ENCODE measurements around the gene RPL41.

Gene RPL41

DNA sequence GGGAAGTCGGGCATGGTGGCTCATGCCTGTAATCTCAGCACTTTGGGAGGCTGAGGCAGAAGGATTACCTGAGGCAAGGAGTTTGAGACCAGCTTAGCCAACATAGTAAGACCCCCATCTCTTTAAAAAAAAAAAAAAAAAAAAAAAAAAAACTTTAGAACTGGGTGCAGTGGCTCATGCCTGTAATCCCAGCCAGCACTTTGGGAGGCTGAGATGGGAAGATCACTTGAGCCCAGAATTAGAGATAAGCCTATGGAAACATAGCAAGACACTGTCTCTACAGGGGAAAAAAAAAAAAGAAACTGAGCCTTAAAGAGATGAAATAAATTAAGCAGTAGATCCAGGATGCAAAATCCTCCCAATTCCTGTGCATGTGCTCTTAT, 13.8 kb upstream of the RPL41 start:
- no peak overlapping the region for H3K4me3 ChIP-seq (ENCODE audit: low read depth, low read length)

DNA sequence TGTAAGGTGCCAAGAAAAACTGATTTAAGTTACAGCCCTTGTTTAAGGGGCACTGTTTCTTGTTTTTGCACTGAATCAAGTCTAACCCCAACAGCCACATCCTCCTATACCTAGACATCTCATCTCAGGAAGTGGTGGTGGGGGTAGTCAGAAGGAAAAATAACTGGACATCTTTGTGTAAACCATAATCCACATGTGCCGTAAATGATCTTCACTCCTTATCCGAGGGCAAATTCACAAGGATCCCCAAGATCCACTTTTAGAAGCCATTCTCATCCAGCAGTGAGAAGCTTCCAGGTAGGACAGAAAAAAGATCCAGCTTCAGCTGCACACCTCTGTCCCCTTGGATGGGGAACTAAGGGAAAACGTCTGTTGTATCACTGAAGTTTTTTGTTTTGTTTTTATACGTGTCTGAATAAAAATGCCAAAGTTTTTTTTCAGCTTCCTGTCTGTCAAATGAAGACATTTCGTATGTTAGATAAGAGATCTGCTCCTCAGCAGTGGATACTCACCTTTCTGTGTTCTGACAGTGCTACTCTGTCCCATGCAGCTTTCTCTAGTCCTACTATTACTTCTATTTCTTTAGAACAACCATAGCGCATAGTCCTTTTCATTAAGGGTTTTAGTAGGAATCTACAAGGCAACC, 13.2 kb upstream of the RPL41 start:
- H3K4me3 ChIP-seq (ENCODE audit: low read depth, low read length): peak overlapping the region; percentile 66

GRCh38 chr12:56103823-56104108, 12.7 kb upstream of the RPL41 start:
- H3K4me3 ChIP-seq (ENCODE audit: low read depth, low read length): peak overlapping the region; percentile 66

DNA sequence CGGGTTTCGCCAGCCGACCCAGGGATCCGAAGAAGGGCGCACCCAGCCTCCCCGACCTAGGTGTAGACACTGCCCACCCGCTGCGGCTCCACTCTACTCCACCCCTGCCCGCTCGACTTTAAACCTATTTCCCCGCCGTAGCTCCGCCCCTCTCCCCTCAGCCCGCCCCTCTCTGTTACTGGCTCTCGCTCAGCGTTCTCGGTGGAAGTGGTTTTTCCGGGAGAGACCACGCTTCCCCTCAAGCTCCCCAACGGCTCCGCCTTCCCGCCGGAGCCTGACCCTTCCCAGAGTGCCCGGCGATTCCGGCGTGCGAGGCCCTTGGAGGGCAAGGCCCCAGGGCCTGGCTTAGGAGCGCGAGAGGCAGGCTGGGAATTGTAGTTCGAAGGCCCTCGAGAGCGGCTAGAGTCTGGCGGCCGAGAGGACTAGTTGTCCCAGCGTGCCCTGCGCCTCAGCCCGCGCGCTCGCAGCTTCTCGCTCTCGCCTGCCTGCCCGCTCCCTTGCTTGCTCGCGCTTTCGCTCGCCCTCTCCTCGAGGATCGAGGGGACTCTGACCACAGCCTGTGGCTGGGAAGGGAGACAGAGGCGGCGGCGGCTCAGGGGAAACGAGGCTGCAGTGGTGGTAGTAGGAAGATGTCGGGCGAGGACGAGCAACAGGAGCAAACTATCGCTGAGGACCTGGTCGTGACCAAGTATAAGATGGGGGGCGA, 12.2 kb upstream of the RPL41 start, which contains the start of gene PA2G4:
Gene PA2G4, plus strand, starts transcription at position 451 of the 706 bp plus-strand sequence. Its CDS starts 179 bp downstream, at position 630.
- peak within 1 kb of the TSS; percentile 93 for H3K4me3 ChIP-seq (ENCODE audit: low read depth, low read length)

- H3K4me3 ChIP-seq (ENCODE audit: low read depth, low read length): peak overlapping the region; percentile 93
Observed at GRCh38 chr12:56104815-56105608, 11.4 kb upstream of the RPL41 start.

DNA sequence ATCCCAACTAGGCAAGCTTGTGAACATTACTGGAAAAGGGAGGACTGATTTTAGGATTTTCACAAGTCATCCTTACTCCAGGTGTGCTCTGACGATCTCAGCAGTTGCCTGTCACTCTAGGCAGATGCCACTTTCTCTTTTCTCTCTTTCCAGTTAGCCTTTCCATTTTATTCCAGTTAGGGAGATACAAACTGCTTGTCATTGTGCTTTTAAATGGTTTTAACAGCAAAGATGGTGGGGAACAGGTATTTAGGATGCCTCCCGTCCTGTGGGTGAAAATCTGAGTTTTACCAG, 10.9 kb upstream of the RPL41 start:
- peak overlapping the region; percentile 93 for H3K4me3 ChIP-seq (ENCODE audit: low read depth, low read length)

DNA sequence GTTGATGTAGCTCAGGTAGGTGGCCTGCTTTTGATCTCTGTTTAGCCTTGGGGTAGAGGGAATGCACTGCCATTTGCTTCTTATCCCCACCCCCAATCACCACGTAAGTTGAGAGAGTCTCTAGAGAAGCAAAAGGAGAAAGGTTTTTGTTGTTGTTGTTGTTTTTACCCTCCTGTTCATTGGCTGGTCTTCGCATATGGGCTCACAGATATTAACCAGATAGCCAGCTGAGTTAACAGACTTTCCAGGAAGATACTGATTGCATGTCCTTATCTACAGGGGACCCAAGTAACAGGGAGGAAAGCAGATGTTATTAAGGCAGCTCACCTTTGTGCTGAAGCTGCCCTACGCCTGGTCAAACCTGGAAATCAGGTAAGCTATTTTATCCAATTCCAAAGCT, 9.2 kb upstream of the RPL41 start:
- H3K4me3 ChIP-seq (ENCODE audit: low read depth, low read length): no peak overlapping the region

DNA sequence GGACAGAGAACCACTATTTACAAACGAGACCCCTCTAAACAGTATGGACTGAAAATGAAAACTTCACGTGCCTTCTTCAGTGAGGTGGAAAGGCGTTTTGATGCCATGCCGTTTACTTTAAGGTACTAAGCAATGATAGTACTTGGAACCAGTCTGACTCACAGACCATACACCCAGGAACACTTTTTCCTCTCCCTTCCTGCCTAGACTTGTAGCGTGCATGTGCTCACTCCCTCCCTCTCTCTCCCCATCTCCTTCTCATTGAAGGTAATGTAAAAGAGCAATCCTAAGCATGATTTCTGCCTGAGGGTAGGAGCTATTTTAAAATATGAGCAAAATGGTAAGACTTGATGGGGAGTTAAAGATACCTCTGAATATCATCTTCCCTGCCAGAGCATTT, 5.9 kb upstream of the RPL41 start:
- H3K4me3 ChIP-seq (ENCODE audit: low read depth, low read length): no peak overlapping the region

- no peak overlapping the region for H3K4me3 ChIP-seq (ENCODE audit: low read depth, low read length)
Observed at GRCh38 chr12:56114084-56114483, 2.3 kb upstream of the RPL41 start.

DNA sequence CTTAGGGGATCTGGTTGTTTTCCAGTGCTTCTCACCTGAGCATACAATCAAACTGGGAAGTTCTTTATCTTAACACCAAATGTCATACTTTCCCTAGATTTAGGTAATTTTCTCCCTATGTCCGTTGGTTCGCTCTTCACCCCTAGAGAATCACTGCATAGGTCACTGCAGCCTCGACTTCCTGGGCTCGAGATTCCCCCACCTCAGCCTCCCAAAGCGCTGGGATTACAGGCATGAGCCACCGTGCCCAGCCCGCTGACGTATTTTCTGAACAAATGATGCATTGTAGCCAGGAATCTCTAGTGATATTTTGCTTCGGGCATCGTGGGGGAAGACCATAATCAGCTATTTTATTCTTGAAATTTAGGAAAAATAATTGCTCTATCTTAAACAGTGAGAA, 1.1 kb upstream of the RPL41 start:
- peak overlapping the region; percentile 100 for H3K4me3 ChIP-seq (ENCODE audit: low read depth, low read length)

DNA sequence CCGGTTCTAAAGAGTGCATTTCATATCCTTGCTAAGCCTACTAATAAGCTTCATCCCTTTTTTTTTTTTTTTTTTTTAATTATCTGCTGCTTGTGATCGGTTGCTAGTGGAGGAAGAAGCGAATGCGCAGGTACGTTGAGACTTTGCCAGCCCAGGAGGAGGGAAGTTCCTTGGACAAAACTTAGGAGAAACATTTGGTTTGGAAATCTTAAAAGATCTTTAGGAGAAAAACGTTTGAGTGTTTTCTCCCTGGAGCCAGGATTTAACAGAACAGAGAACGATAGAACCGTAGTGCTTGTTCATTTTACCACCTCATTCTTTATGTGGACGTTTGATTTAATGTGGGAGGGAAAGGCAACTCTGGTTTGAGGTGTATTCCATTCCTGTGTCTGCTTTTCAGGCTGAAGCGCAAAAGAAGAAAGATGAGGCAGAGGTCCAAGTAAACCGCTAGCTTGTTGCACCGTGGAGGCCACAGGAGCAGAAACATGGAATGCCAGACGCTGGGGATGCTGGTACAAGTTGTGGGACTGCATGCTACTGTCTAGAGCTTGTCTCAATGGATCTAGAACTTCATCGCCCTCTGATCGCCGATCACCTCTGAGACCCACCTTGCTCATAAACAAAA, 761 bp downstream of the RPL41 start:
- H3K4me3 ChIP-seq (ENCODE audit: low read depth, low read length): peak overlapping the region; percentile 100

- peak within 1 kb of the TSS; percentile 100 for H3K4me3 ChIP-seq (ENCODE audit: low read depth, low read length)
Observed at GRCh38 chr12:56117778-56118687, 1.6 kb downstream of the RPL41 start, which contains the start of gene ZC3H10. TSS of gene ZC3H10 (plus strand) at chr12:56118266. CDS start at chr12:56120563, 2,297 bp downstream.

DNA sequence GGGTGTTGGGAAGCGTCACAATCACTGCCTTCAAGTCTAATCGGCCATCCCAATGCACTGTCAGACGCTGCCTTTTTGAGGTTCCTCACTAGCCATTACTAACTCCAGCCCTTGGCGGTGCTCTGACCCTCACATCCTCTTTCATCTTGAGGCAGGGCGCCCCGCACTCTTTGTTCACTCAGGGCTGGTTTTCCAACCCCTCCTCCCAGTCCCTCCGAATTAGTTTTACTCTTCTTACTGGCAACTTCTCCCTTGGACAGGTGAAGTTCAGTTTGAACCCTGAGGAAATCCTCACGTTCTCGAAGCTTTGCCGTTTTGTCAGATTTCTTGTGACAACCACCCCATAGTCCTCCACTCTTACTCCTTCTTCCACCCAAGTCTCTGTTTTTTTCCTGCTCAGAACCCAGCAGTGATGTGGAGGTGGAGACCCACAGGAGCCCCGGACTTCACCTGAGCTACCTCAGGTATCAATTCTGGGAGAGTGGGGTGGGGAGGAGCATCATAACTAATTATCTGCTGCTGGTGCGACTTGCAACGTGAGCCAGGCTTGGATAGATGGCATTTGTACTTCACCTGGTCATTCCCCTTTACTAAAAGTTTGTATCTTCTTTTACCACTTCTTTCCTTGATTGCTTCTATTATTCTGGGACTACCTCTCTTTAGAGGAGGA, 2.4 kb downstream of the RPL41 start:
- peak overlapping the region; percentile 60 for H3K4me3 ChIP-seq (ENCODE audit: low read depth, low read length)

GRCh38 chr12:56119361-56119796, 2.9 kb downstream of the RPL41 start:
- no peak overlapping the region for H3K4me3 ChIP-seq (ENCODE audit: low read depth, low read length)

DNA sequence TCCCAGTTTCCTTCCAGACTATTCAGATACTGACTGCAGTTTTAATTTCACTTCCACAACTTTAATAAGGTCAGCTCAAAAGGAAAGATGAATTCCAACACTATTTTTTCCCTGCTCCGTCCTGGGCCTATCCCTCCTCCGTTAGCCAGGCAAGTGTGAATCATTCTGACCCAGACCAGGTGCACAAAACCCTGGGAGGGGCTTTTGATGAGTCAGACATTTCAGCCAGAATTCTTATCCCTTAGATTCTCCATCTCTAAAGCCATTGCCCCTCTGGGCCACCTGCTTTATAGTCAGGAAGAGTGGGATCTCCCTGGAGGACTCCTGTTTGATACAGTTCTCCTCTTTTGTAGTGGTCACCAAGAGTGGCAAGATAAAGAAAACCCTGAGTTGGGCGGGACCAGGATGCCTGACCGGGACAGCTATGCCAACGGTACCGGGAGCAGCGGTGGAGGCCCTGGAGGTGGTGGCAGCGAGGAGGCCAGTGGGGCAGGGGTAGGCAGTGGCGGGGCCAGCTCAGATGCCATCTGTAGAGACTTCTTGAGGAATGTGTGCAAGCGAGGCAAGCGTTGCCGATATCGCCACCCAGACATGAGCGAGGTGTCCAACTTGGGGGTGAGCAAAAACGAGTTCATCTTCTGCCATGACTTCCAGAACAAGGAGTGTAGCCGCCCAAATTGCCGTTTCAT, 3.9 kb downstream of the RPL41 start:
- H3K4me3 ChIP-seq (ENCODE audit: low read depth, low read length): no peak overlapping the region

DNA sequence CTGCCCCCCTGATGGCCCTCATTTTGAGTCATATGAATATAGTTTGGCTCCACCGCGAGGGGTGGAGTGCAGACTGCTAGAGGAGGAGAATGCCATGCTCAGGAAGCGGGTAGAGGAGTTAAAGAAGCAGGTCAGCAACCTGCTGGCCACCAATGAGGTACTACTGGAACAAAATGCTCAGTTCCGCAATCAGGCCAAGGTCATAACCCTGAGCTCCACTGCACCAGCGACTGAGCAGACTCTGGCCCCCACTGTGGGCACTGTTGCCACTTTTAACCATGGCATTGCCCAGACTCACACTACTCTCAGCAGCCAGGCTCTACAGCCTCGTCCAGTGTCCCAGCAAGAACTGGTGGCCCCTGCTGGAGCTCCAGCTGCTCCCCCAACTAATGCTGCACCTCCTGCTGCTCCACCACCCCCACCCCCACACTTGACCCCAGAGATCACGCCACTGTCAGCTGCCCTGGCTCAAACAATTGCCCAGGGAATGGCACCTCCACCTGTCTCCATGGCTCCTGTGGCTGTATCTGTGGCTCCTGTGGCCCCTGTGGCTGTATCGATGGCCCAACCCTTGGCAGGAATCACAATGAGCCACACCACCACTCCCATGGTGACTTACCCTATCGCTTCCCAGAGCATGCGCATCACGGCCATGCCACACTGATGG, 4.9 kb downstream of the RPL41 start:
- no peak overlapping the region for H3K4me3 ChIP-seq (ENCODE audit: low read depth, low read length)

DNA sequence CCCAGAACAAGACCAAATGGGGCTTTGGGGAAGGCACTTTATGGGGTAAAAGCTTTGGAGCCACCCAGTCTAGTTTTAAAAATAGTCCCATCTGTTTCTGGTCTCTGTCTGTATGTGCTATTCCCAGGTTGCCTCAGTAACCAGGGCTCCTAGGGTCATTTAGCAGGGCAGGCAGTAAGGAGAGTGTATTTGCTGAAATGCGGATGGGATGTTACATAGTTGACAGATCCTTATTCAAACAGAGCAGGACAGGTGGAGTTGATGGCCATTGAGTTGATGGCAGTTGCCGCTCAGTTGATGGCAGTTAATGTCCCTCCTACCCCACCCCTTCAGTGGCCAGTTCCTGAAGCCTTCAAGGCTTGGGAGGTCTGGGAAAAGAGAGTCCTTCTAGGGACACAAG, 6.2 kb downstream of the RPL41 start:
- no peak overlapping the region for H3K4me3 ChIP-seq (ENCODE audit: low read depth, low read length)

- no peak overlapping the region for H3K4me3 ChIP-seq (ENCODE audit: low read depth, low read length)
Observed at GRCh38 chr12:56124133-56124532, 7.7 kb downstream of the RPL41 start.

DNA sequence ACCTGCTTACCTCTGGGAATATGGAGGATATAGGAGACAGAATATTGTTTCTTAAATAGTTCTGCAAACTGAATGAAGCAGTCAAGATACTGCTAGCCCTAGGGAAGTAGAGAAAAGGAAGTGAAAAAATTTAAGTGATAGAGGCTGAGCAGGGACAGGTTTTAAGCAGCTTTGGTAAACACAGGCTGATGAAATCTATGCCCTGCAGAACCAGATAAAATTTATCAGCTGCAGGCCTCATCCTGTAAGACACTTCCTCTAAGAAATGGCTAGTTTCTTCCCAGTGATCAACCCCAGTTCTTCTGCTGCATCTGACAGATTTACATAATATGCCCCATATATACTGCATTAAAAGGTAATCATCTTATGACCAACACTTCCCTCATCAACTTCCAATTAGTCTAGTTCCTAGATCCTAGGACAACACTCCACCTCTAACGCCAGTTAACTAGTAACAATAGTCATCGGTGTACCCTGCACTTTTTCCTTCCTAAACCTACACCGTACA, 10.4 kb downstream of the RPL41 start:
- no peak overlapping the region for H3K4me3 ChIP-seq (ENCODE audit: low read depth, low read length)
